ENCODE measurements around the gene METTL22.

- TF ChIP-seq, protein P1, sequence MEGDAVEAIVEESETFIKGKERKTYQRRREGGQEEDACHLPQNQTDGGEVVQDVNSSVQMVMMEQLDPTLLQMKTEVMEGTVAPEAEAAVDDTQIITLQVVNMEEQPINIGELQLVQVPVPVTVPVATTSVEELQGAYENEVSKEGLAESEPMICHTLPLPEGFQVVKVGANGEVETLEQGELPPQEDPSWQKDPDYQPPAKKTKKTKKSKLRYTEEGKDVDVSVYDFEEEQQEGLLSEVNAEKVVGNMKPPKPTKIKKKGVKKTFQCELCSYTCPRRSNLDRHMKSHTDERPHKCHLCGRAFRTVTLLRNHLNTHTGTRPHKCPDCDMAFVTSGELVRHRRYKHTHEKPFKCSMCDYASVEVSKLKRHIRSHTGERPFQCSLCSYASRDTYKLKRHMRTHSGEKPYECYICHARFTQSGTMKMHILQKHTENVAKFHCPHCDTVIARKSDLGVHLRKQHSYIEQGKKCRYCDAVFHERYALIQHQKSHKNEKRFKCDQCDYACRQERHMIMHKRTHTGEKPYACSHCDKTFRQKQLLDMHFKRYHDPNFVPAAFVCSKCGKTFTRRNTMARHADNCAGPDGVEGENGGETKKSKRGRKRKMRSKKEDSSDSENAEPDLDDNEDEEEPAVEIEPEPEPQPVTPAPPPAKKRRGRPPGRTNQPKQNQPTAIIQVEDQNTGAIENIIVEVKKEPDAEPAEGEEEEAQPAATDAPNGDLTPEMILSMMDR (IDR thresholded peaks at IDR 0.05): no peak
- TF ChIP-seq POLR2A (IDR thresholded peaks at IDR 0.05): no peak
These were observed 73.6 kb downstream of the METTL22 start for GRCh38 chr16:8694795-8695728.
